ENCODE data around the gene KCNJ15.

GRCh38 chr21:38264571-38264970 is 7.8 kb downstream of the KCNJ15 start:
- TF ChIP-seq ZNF70 (CRISPR knock-in tag; IDR thresholded peaks at IDR 0.05) (no peak), TSHZ2 (CRISPR knock-in tag; IDR thresholded peaks at IDR 0.05) (no peak)

Data from SK-N-SH treated with all-trans-retinoic acid at 6 μM for 48 hours (cell line).